ENCODE measurements around the gene CCSER2. TPM values are rescaled to one million over a fixed set of nuclear protein-coding genes. Genes with fewer than 3 reads are reported as not detected.
"Not testable (repeated sequence)": the region's sequence is repeated elsewhere in the genome, so short reads cannot be mapped to it uniquely, and the experiment has no call there.

CCSER2 gene
- total RNA-seq, 1 donor from 2014 or later: 54.5 TPM

DNA sequence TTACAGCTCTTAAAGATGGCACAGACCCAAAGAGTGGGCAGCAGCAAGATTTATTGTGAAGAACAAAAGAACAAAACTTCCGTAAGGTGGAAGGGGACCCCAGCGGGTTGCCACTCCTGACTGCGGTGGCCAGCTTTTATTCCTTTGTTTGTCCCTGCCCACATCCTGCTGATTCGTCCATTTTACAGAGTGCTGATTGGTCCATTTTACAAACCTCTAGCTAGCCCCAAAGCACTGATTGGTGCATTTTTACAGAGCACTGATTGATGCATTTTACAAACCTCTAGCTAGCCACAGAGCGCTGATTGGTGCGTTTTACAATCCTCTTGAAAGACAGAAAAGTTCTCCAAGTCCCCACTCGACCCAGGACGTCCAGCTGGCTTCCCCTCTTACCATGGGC is 16.8 kb upstream of the CCSER2 start:
- DNase-seq (ENCODE audit: low spot score): no peak

DNA sequence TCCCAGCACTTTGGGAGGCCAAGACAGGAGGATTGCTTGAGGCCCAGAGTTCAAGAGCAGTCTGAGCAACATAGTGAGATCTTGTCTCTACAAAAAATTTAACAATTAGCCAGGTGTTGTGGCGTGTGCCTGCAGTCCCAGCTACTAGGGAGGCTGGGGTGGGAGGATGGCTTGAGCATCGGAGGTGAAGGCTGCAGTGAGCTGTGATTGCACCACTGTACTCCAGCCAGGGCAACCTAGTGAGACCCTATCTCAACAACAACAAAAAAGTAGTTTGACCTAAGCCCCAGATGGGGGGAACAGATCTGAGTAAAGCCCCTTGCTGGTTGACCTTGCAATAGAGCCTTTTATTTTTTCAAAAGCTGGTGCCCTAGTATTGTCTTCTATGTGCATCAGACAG is 15.6 kb upstream of the CCSER2 start:
- DNase-seq (ENCODE audit: low spot score): no peak

DNA sequence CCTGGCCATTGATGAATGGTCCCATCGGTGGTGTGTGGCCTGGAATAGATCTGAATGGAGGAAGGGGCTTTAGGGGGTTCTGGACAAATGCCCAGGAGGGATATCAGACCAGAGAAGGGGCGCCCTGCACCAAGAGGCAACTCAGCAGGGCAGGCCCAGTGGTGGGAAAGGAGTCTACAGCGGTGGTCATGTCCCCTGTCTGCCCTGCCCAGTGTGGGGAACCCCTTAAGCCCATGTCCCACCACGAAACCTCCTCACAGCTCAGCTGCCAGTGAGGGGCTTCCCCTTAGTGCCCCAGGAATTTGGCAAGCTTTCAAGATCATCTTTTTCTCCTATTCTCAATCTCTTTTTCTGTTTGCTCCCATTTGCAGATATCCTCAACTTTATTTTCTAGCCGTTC is 14.1 kb upstream of the CCSER2 start:
- DNase-seq (ENCODE audit: low spot score): no peak

DNA sequence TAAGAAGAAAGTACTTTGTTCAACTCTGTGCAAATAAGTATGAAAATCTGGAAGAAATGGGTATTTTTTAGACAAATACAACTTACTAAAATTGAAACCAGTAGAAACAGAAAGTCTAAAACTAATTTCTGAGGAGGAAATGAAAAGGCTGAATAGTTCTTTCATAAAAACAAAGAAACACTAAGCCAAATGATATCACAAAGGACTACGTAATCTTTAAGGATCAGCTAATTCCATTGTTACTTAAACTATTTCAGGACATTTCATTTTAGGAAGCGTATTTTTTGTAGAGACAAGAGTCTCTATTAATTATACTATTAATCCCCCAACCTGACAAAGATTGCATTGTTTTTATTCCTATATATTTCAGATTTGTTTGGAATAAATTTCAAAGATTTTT is 11.2 kb upstream of the CCSER2 start:
- no peak for DNase-seq (ENCODE audit: low spot score)

DNA sequence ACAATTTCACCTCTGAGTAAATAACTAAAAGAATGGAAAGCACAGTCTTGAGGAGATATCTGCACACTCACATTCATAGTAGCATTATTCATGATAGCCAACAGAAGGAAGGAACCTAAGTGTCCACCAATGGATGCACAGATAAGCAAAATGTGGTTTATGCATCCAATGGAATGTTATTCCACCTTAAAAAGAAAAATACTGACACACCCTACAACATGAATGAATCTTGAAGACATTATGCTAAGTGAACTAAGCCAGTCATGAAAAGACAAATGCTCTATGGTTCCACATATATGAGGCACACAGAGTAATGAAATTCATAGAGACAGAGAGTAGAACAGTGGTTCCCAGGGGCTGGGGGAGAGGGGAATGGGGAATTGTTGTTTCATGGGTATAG is 6.5 kb upstream of the CCSER2 start:
- no peak for DNase-seq (ENCODE audit: low spot score)

DNA sequence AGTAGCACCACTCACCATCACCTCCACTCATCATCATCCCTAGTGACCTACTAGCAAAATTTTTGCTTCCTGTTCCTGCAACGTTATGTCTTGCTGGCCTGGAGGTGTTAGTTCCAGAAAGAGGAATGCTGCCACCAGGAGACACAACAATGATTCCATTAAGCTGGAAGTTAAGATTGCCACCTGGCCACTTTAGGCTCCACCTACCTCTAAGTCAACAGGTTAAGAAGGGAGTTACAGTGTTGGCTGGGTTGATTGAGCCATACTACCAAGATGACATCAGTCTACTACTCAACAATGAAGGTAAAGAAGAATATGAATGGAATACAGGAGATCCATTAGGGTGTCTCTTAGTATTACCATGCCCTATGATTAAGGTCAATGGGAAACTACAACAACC is 4.8 kb upstream of the CCSER2 start:
- not testable (repeated sequence) for DNase-seq (ENCODE audit: low spot score)

DNA sequence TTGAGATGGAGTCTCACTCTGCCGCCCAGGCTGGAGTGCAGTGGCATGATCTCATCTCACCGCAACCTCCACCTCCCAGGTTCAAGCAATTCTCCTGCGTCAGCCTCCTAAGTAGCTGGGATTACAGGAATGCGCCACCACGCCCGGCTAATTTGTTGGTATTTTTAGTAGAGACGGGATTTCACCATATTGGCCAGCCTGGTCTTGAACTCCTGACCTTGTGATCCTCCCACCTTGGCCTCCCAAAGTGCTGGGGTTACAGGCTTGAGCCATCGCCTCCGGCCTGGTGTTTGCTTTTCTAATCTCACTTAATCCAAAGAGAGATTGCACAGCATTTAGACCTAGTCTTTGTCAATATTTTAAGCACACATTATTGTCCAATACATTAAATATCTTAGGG is 1.4 kb upstream of the CCSER2 start:
- DNase-seq (ENCODE audit: low spot score): not testable (repeated sequence)

DNA sequence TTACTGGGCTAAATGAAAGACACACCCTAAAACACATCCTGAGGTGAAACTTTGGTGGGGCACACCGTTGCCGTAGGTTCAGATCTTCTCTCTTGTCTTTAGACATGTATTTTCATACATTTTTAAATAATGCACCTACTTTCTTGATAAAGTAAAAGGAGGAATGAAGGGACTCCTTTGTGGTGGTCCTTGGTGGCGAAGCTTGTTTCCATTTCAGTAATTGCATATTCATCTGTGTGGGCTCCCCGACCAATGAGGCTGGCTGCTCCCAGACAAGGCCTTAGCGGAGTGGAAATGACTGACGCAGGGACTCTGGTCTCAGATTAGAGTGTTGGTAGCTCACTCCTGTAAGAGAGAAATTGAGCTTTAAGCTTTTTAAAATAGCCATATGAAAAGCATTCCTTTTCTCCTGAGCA is 815 bp downstream of the CCSER2 start:
- no peak for DNase-seq (ENCODE audit: low spot score)

DNA sequence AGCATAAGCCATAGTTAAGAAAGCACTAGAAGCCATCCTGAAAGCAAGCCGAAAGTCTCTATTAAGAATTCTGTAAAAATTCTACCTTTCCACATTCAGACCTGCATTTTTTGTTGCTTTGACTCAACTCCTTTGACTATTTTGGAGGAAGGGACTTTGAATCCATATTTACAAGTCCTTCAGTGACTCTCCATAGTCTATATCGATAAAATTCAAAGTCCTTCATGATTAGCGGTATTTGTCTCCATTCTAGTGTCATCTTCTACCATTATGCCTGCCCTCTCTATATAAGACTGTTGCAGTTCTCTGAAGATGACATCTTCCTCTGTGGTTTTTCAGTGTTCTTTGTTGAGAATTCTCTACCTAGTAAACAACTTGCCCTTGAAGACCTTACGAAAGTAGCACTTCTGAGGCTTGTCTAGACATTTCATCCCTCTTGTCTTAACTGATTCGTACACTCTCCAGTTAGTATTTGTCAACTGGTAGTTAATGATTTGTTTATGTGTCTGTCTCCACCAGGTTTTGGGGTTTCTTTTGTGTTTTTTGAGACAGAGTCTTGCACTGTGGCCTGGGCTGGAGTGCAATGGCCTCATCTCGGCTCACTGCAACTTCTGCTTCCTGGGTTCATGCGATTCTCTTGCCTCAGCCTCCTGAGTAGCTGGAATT is 1.7 kb downstream of the CCSER2 start:
- DNase-seq (ENCODE audit: low spot score): no peak

DNA sequence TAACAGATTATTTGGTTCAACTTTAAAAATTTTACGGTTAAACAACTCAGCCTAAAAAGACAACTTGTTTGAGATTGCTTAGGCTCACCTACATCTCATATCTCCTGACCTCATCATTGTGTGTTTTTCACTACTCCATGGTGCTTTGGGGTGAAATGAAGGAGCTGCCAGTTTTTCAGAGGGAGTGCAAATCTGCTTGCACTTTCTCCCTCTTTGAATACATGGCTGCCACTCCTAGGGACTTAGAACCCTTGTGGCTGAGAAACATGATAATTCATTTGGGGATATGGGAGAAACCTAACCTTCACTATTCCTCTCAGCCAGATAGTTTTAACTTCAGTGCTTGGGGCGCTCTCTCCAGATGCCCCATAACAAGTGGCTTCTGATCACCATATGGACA is 2.7 kb downstream of the CCSER2 start:
- no peak for DNase-seq (ENCODE audit: low spot score)

DNA sequence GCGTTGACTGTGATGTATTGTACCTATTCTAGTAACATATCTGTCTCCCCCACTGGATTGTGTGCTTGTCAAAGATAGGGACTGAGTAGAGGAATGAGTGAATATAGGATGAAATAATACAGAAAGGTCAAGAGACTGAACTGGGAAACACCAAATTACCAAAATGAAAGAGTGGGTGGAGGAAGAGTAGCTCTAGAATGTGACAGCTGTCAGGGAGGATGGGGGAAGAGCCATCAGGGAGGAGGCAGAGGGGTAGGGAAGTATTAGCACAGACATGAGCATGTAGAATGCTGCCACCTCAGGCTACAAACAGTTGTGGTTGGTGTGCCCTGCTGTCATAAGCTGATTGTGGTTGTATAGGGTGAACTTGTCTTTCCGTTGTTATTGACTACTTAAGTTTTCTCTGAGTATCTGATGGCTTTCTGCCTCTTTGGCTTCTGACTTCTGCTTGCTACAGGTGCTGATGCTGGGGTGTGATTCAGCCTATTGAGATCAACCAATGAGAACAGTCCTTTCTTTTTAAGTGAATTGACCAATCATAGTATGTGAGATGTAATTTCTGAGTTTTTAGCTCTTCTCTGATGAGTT is 5.6 kb downstream of the CCSER2 start:
- no peak for DNase-seq (ENCODE audit: low spot score)

DNA sequence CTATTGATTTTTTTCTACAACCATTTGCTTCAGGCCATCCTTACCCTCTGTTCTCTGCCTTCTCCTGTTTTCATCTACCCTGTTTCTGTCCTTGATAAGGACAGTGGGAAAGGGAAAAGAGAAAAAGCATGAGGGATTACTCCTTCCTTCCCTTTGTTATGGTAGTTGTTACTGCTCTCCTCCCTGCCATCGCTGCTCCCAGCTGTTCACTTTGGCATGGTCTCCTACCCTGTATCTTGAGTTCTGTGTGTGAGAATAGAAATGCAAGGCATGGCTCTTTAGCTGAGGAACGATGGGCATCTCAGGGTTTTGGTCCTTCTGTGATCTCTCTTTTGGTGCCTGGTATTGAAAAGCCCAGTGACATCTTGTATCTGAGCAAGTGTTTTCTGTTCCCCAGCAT is 6.4 kb downstream of the CCSER2 start:
- no peak for DNase-seq (ENCODE audit: low spot score)

DNA sequence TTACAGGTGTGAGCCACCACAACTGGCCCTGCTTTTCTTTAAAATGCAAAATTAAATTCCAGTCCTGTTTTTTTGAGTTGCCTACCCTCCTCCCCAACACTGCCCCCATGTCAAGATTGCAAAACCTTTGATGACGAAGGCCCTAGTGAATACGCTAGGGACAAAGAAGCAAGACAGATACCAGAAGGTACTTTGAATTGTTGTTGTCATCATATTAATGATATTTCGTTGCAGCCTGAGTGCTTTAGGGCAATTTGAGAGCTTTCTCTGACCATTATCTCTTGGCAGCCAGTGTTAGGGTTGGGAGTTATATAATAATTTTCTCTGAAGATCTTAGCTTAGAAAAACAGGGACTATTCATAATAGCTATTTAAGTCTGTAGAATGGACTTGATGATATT is 7.1 kb downstream of the CCSER2 start:
- DNase-seq (ENCODE audit: low spot score): no peak

DNA sequence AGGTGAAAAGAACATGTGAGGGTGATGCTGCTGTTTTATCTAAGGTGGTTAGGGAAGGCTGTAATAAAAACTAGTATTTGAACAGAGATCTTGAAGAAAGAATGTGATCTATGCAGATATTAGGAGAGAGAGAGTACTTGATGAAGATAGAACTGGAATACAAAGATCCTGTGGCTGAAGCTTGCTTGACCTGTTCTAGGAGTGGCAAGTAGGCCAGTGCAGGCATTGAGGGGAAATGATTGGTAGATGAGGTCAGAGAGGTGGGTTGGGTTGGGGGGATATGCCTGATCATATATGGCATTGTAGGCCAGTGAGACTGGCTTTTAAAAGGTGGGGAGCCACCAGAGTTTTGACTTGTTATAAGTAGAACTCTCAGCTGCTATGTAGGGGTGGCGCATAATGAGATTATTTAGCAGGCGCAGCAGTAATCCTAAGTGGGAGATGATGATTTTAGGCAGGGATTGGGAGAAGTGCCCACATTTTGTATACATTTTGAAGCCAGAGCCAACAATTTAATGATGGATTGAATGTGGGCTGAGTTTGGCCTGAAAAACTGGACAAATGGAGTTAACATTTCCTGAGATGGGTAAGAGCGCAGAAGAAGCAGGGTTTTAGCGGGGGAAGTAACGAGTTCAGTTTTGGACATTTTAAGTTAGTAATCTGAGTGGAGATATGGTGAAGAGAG is 8.2 kb downstream of the CCSER2 start:
- DNase-seq (ENCODE audit: low spot score): no peak

DNA sequence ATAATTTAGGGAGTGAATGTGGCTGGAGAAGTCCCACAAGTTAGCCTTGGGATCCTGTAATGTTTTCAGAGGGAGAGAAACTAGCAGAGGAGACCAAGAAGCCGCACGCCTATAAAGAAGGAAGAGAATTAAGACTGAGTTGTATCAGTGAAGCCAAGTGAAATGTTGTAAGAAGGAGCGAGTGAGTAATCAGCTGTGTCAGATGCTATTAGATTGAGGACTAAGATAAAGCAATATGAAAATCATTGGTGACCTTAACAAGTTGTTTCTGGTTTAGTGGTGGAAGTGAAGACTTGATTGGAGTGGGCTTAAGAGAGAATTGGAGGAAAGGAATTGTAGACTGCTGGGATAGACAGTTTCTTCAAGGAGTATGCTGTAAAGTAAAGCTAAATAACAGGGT is 8.8 kb downstream of the CCSER2 start:
- no peak for DNase-seq (ENCODE audit: low spot score)

DNA sequence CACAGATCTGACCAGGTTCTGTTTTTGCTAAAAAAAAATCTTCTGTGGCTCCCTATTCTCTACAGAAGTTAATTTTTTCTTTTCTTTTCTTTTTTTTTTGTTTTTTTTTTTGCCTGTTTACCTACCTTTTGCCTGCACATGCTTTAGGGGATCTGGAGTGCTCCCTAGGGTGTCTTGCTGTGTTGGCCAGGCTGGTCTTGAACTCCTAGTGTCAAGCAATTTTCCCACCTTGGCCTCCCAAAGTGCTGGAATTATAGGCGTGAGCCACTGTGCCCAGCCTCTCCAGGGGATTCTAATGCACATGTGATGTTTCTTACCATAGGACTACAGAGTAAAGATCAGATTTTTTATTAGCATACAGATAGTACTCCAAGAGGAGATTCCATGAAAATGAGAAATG is 10.6 kb downstream of the CCSER2 start:
- no peak for DNase-seq (ENCODE audit: low spot score)

DNA sequence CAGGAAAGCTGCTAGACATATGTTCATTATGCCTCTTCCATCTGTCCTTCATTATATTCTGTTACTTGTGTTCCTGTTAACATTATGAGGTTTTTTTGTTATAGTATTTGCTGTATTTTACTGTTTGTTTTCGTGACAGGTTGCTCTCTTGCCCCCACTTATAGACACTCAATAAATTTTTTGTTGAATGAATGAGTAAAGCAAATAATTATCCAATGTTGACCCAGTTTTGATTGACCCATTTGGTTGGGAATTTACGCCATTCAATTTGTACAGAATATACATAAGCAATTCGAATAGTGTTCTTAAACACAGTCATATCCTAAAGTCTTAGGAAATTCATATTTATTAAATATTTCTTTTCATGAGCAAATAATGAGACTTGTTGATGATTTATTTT is 11.8 kb downstream of the CCSER2 start:
- DNase-seq (ENCODE audit: low spot score): no peak

DNA sequence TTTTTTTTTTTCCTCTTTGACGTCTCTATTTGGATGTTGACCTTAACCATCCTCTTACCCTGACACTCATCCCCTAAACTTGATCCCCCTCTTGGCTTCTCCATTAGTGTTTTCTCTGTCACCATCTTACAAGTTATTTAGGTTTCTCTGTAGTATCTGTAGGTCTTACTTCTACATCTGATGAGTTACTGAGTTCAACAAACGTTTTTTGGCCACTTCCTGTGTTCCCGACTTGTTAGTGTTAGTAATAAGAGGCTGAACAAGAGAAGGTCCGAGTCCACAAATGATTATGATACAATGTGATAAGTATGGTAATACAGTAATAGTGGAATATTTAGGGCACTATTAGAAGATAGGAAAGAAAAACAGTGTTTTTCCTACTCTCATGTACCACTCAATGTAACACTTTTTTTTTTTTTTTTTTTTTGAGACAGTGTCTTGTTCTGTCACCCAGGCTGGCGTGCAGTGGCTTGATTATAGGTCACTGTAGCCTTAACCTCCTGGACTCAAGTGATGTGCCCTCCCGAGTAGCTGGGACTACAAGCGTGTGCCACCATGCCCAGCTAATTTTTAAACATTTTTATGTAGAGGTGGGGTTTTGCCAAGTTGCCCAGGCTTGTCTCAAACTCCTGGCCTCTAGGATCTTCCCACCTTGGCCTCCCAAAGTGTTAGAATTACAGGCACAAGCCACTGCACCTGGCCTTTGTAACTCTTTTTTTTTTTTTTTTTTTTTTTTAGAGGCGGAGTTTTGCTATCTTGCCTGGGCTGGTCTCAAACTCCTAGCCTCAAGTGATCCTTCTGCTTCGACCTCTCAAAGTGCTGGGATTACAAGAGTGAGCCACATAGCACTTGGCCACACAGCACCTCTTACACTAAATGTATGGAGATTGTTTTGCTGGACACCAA is 12.5 kb downstream of the CCSER2 start:
- no peak for DNase-seq (ENCODE audit: low spot score)

DNA sequence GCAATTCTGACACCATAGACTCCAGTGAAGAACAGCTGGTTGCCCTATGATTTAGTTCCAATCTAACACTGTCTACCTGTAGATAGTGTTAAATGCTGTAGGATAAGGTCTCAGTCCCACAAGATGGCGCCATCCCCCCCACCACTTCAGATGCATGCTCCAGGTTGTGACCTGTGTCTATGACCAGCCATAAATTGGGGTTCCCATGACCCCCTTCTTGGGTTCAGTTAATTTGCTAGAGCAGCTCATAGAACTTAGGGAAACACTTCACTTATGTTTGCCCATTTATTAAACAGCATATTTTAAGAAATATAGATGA is 13.1 kb downstream of the CCSER2 start:
- no peak for DNase-seq (ENCODE audit: low spot score)

DNA sequence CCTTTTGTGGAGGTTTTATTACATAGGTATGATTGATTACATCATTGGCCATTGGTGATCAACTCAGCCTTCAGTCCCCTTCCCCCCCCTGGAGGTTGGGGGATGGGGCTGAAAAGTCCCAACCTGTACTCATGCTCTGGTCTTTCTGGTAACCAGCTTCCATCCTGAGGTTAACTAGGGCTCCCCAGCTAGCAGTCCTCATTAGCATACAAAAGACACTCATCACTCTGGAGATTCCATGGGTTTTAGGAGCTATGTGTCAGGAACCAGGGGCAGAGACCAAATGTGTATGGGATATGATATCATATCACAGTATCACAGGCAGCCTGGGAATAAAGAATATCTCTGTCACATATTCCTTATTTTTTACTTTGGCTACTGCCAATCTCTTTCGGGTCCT is 13.6 kb downstream of the CCSER2 start:
- DNase-seq (ENCODE audit: low spot score): no peak

DNA sequence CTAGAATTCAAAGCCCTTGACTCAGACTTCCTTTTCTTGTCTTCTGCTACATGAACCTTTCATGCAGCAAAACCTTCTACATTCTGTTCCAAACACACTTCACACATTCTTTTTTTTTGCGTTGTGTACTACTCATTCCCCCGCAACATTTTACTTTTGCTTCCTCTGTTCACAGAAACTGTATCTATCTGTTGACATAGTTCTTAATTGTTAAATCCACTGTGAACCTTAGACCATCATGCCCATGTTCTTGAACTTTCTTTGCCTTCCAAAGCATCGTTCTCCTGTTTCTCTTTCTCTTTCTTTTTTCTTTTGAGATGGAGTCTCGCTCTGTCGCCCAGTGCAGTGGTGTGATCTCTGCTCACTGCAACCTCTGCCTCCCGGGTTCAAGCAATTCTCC is 14.2 kb downstream of the CCSER2 start:
- DNase-seq (ENCODE audit: low spot score): no peak

DNA sequence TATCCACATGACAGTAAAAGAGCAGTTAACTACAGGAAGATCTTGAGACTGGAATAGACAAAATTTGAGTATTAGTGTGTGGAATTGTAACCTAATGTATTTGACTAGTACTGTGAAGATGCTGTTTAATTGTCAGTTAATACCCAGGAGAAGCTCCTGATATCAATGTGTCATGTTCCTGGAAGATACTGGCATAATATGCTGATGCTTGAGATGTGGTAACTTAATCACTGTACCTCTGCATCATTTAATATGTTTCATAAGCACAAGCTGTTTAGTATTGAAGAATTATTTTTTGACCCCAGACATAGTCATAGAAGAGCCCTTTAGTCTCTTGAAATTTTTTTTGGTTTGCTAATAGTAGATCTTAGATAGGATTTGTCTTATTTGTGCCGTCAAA is 15.4 kb downstream of the CCSER2 start:
- no peak for DNase-seq (ENCODE audit: low spot score)

DNA sequence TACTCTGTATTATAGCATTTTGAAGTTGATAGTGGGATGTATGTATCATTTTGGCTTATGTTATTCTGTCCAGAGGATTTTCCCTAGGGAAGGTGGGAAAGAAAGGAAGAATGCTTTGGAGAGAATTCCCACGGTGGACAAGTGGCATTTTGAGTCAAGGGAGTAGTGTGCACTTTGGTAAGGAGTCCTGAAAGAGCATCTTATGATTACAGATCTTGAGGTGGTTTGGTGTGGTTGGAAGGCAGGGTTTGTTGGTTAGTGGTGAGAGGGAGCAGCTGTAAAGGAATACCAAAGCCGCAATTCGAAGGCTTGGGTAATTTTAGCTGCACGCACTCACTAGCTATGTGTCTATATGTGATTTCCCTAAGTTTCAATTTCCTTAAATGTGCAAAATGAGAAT is 16.1 kb downstream of the CCSER2 start:
- no peak for DNase-seq (ENCODE audit: low spot score)
